GM21786 (cell line): ENCODE data around the gene INTS2.
"Not testable (repeated sequence)": the region's sequence is repeated elsewhere in the genome, so short reads cannot be mapped to it uniquely, and the experiment has no call there.

Experiments used
- ATAC-seq: cut with Tn5 transposase; IDR thresholded peaks from one replicate; pipeline ENCODE4 v1.9.1; 2021; ENCODE audit not compliant: unreplicated experiment

INTS2 gene

DNA sequence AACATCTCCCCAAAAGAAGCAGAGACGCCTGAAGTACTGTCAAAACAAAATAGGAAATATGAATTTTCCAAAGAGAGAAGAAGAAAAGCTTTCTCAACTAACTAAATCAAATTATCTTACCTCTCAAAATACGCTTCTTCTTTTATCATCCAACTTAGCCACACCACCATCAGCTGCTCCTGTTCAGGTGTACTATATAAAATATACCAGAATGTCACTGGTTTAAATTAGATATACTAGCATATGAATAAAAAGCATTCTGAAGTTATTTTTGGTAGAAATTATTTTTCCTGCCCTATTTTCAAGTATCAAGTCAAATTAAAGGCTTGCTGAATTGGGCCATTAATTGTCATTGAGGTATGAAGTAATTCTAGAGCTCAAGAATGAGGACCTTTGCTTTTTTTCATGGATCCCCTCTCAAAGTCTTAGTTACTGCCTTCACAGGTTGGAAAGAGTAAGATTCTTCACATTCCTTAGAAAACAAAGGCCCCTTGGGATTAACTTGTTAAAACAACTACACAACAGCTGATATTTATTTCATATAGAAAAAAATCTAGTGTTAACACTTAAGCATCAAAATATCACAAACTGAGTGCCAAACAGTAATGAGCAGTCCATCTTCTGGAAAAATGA lies 30.1 kb downstream of the INTS2 start:
- ATAC-seq: no peak

DNA sequence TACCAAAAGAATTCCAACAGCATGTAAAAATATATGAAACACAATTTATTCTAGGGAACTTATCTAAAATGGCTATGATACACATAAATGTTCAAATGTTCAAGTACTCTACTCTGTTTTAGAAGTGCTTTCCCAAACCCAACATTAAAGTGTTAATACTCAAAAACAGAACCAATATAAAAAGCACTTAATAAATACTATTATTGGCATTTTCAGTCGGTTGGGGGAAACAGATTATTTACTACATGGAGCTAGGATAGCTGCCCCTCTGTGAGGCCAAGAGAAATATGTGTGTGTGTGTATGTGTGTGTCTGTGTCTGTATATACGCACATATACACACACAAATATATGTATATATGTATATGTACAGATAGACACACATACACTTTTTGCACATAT lies 32.4 kb downstream of the INTS2 start:
- no peak for ATAC-seq

DNA sequence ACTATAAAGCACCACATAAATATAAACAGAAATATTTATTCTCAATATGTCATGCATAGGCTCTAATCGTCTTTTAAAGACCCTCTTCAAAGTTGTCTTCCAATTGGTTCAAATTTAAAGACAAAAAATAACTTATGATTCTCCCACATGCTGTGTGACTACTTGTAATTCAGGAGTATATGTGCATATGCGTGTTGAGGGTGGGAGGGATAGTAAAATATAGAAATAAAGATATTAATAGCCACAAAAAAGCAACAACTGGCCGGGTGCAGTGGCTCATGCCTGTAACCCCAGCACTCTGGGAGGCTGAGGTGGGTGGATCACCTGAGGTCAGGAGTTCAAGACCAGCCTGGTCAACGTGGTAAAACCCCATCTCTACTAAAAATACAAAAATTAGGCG lies 33.5 kb downstream of the INTS2 start:
- ATAC-seq: not testable (repeated sequence)

DNA sequence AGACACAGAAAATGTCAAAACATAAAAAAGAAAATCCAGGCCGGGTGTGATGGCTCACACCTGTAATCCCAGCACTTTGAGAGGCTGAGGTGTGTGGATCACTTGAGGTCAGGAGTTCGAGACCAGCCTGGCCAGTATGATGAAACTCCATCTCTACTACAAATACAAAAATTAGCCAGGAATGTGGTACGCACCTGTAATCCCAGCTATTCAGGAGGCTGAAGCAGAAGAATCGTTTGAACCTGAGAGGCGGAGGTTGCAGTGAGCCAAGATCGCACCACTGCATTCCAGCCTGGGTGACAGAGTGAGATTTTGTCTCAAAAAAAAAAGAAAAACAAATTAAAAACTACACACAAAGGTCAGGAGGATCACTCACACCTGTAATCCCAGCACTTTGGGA lies 40.0 kb downstream of the INTS2 start:
- not testable (repeated sequence) for ATAC-seq

DNA sequence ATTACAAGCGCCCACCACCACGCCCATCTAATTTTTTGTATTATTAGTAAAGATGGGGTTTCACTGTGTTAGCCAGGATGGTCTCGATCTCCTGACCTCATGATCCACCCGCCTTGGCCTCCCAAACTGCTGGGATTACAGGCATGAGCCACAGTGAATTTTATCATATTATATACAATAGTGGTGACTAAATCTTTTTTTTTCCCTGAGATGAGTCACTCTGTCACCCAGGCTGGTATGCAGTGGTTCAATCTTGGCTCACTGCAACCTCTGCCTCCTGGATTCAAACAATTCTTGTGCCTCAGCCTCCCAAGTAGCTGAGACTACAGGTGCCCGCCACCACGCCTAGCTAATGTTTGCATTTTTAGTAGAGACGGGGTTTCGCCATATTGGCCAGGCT lies 41.9 kb downstream of the INTS2 start:
- ATAC-seq: not testable (repeated sequence)

DNA sequence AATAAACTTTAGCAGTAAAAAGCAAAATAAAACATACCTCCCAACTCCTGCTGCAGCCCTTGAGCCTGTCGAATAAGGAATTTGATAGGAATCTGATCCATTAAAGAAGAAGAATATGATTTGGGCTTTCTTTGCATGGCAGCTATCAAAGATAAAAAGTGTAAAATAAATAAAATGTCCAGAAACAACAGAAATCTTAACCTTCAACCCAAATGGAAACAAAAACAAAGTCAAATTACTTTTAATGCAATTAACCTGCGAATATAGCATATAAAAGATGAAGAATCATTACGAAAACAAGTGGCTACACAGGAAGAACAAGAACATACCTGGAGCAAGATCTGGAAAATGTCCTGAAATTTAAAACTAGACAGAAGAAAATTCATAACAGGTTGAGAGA lies 42.9 kb downstream of the INTS2 start:
- ATAC-seq: no peak

DNA sequence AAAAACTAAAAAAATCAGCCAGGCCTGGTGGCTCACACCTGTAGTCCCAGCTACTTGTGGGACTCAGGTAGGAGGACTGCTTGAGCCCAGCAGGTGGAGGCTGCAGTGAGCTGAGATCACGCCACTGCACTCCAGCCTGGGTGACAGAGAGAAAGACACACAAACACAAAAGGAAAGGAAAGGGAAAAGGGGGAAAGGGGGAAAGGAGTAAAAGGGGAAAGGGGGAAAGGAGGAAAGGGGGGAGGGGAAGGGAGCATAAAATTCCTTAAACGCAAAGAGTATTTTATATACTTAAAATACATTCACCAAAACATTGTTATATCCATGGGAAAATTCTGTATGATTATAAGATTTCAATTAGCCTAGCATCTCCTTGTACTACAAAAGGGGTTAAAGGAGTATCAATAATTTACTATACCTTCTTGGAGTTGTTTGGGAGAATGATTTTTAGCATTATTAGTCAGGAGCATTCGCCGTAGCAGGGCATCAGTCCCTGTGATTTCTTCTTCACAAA lies 47.1 kb downstream of the INTS2 start:
- no peak for ATAC-seq

DNA sequence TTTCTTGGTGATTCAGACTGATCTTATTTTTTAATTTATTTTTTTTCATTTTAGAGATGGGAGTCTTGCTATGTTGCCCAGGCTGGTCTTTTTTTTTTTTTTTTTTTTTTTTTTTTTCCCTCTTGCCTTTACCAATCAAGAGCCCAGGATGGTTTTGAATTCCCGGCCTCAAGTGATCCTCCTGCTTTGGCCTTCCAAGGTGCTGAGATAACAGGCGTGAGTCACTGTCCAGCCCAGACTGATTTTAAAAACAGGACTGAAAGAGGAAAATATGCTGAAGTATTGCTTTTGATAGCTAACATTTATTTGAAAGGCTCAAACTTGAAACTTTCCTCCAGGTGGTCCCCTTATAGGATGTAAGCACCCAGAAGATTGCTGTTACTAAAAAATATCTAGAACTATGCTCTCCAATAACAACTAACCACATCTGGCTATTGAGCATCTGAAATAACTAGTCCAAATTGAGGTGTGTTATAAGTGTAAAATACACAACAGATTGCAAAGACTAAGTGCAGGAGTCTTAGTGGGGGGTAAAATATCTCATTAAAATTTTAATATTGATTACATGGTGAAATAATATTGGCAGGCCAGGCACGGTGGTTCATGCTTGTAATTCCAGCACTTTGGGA lies 48.7 kb downstream of the INTS2 start:
- no peak for ATAC-seq

DNA sequence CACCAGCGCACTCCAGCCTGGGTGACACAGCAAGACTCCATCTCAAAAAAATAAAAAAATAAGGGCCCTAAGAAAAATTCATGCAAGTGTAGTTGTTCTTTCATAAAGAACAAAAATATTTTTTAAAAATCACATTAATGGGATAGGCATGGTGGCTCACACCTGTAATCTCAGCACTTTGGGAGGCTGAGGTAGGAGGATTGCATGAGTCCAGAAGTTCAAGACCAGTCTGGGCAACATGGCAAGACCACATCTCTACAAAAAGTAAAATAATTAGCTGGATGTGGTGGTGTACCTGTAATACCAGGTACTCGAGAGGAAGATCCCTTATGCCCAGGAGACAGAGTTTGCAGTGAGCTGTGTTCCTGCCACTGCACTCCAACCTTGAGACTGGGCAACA lies 49.3 kb downstream of the INTS2 start:
- ATAC-seq: no peak

DNA sequence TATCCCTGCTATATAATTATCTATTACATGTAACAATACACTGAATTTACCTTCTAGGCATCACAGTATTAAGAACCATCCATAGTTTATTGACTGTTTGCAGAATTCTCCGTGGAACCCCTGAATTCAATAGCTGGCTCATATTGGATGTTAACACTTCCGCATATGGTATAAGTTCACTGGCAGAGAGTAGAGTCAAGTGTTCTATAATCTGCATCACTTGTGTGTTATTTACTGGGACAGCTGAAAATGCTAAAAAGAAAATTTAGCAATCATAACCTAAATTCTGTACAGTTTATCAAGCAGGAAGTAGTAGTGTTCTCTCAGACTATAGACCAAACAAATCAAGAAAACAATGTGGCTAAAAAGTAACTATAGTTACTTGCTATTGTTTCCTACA lies 49.9 kb downstream of the INTS2 start:
- ATAC-seq: no peak

DNA sequence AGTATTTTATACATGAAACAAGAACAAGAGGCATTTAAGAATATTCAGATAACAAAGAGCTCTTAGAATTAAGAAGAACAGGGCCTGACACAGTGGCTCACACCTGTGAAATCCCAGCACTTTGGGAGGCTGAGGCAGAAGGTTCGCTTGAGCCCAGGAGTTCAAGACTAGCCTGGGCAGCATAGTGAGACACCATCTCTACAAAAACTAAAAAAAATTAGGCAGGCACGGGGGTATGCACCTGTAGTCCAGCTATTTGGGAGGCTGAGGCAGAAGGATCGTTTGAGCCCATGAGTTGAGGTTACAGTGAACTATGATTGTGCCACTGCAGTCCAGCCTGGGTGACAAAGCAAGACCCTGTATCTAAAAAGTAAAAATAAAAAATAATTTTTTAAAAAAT lies 52.0 kb downstream of the INTS2 start:
- no peak for ATAC-seq

DNA sequence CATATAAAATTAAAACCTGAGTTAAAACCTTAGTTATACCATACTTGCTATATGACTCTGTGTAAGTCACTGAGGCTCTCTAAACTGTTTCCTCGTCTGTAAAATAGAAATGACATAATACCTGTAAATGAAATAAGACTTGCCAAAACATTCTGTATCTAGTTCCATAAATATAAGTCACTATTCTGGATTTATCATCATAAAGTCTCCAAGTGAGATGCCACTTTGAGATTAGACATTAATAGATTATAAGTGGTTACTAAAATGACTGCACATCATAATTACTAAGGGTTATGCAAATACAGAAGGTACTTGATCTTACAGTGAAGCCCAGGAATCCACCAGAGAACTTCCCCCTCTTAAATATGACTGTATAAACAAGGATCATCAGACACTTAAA lies 52.5 kb downstream of the INTS2 start:
- no peak for ATAC-seq

DNA sequence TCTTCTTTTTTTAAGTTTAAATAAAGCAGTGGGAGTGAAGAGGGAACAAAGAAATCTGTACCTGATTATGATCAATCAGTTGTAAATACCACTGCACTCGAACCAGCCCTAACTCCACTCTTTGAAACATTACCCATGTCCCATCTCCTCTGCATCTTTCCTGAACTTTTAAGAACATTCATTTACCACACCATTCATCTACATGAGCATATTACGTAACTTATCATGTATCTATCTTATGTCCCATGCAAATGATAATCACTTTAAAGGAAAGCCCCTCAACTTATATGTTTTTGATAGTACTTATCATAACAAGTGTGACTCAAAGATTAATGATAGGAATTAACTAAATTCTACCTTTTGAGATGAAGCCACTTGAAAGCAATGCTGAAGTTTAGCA lies 53.7 kb downstream of the INTS2 start:
- no peak for ATAC-seq

DNA sequence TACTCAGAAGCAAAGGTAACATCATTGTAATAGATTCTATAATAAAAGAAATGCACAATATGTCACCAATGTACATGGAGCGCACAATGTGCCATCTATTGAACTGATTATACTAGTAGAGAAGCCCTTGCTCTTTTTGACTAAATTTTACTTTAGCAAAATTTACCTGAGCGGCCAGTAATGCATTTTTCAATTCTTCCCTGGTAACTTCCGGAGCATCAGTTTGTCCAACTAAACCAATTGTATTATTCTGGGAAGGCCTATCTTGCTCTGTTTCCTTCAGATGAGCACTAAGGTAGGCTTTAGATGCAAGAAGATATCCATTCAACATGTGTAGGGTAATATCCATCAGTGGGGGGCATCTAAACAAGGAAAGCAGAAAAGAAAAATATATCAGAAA lies 55.7 kb downstream of the INTS2 start:
- no peak for ATAC-seq

DNA sequence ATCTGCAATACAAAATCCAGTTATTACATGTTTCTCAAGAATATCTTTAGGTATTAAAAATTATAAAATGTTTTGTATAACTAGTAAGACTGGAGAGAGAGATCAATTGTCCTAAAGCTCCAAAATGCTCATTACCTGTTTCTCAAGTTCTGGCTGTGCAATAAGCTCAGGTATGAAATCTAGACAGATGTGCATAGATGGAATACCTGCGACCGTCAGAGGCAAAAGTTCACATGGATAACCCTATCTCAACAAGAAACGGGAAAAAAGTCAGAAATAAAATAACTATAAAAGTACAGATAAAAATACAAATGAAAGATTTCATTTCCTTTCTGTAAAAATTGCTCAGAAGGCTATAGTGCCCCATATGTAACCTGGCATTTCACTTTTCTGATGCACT lies 58.6 kb downstream of the INTS2 start:
- no peak for ATAC-seq

DNA sequence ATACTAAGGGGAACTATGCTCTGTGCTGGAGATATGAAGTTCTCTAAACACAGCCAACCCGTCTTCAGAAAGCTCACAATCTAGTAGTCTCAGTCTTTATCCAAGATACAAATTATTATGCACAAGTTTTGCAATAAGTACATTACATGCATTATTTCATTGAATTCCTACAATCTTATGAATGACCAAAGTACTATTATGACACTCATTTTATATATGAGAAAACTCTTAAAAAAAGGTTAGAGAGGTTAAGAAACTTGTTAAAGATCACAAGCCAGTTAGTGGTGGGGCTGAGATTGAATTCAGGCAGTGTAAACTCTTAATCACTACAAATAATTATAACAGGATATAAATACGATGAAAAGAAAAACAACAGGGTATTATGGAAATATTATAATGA lies 59.7 kb downstream of the INTS2 start:
- ATAC-seq: no peak

DNA sequence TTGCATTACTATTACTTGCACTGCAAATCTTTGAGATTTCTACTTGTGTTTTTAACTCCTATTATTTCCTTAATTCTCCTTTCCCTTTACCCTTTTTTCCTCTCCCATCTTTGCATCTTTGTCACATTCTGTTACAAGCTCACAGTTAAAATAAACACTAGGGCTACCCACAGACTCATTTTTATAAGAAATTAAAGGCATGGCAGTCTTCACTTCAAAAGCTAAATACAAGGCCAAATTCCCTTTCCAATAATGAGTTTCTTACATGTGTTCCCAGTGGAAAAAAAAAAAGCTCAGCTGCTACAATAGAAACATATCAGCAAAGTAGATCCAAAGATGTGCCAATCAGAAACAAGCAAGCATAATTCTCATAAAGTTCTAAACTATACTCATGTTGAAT lies 60.7 kb downstream of the INTS2 start:
- ATAC-seq: no peak

DNA sequence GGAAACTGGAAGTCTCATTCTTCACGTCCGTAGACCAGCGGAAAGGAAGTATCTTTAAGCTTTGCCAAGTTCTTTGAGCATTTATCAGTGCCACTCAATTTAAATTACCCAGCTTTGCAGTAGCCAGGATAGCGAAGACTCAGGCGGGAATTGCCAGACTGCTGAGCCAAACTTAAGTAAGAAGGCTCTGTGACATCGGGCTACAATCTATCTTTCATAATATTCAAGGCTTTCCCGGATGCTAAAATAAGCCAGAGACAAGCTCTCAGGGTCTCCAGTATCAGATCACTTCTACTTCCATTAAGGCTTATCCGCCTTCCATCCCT lies 64.0 kb downstream of the INTS2 start:
- peak; percentile 10 for ATAC-seq

DNA sequence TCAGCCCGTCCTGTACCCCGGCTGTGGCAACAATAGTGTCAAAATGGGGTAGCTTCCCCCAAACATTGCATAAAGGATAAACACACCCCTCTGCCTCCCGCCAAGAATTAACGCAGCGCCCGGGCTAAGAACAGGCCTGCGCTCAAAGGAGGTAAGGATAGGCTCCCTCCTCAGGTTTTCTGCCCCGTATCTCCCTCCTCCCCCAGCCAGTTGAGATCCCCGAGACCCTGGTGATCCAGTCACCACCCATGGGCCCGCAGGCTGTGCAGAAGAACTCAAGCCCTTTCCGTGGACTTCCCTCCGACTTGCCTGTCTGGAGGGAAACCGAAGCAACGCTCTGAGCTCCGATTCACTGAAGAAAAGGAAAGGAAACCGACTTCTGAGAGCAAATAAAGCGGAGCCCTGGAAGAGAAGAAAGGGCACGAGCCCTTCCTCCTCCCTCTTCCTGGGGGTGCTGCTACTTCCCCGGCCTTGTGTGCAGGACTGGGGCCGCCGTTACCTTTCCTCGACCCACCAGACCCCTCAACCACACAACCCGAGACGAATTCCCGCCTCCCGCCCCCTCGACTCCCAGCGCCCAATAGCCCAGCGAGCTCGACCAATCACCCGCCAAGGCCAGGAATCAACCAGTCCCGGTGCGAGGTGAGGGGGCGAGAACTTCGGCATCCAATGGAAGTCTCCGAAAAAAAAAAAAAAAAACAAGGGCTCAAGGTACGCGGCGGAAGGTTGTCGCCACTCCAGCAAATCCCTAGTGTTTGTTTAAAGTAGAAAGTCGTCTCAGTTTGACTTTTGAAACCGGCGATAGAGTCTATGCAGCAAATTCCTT lies 64.6 kb downstream of the INTS2 start, which contains the start of gene BRIP1:
Gene BRIP1, minus strand, starts transcription at position 554 of the 826 bp plus-strand sequence. CDS start 1,989 bp downstream, outside the sequence.
- ATAC-seq: peak; percentile 89

DNA sequence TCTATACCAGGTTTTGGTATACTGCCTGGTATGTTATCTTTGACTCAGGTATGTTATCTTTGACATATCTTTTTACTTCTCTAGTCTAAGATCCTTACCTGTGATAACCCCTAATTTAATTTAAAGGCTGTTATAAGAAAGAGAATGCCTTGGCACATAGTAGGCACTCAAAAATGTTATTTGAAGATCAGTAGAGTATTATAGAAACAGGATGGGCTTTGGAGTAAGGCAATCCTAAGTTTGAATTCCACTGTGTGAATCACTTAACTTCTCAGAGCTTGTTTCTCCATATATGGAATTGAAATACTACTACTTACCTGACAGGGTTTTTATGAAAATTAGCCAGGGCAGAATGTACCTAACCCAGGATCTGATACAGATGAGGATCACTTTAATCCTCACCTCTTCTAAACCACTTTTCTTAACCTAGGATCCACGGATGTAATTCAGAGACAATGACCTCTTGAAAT lies 65.6 kb downstream of the INTS2 start:
- no peak for ATAC-seq

DNA sequence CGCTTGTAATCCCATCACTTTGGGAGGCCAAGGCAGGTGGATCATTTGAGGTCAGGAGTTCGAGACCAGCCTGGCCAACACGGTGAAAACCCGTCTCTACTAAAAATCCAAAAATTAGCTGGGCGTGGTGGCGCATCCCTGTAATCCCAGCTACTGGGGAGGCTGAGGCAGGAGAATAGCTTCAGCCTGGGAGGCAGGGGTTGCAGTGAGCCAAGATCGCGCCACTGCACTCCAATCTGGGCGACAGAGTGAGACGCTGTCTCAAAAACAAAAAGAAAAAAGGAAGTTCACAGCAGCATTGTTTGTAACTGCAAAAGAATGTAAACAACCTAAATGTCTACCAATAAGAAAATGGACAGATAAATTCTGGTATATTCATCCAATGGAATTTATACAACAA lies 67.4 kb downstream of the INTS2 start:
- not testable (repeated sequence) for ATAC-seq

DNA sequence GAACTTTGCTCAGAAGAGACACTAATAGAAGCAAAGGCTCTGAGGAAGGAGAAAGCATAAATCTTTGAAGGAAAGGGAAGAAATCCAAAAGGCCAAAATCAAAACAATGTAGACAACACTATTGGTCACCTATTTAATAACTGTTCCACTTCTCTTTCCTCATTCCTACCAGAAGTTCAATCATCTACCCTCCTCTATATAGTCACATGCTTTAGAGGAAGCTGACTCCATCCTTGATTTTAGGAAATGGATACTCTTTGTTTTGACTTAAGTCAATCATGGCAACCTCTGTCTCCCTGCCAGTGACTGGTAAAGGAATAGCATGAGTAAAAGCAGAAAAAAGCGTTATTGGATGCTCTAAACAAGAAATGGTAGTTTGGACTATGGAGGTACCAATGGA lies 71.7 kb downstream of the INTS2 start:
- ATAC-seq: no peak
